CD4-positive, alpha-beta T cell treated with Interferon gamma for 1 hour (primary cell): ENCODE results near the gene PAX8.
"Not testable (repeated sequence)": the region's sequence is repeated elsewhere in the genome, so short reads cannot be mapped to it uniquely, and the experiment has no call there.

ENCODE experiments used
- DNase-seq: peaks from one replicate; pipeline ENCODE4 v3.0.0-alpha.2; 2020

Gene PAX8

GRCh38 chr2:113288674-113289149 lies 10.0 kb upstream of the PAX8 start:
- not testable (repeated sequence) for DNase-seq

- DNase-seq: not testable (repeated sequence)
Observed at GRCh38 chr2:113288117-113288673, 9.5 kb upstream of the PAX8 start.

GRCh38 chr2:113285816-113286215 lies 7.1 kb upstream of the PAX8 start:
- no peak for DNase-seq

- DNase-seq: not testable (repeated sequence)
Observed at GRCh38 chr2:113284999-113285398, 6.3 kb upstream of the PAX8 start.

GRCh38 chr2:113284476-113284875 lies 5.8 kb upstream of the PAX8 start:
- DNase-seq: no peak

GRCh38 chr2:113283704-113284284 lies 5.1 kb upstream of the PAX8 start:
- no peak for DNase-seq

GRCh38 chr2:113282747-113283533 lies 4.2 kb upstream of the PAX8 start:
- peak; percentile 42 for DNase-seq

- DNase-seq: no peak
Observed at GRCh38 chr2:113281910-113282746, 3.4 kb upstream of the PAX8 start.

- no peak for DNase-seq
Observed at GRCh38 chr2:113278073-113278741, 514 bp downstream of the PAX8 start.

GRCh38 chr2:113277474-113278072 lies 1.1 kb downstream of the PAX8 start:
- DNase-seq: no peak

GRCh38 chr2:113276761-113277425 lies 1.8 kb downstream of the PAX8 start:
- DNase-seq: no peak

- DNase-seq: no peak
Observed at GRCh38 chr2:113276216-113276760, 2.4 kb downstream of the PAX8 start.

GRCh38 chr2:113275556-113276215 lies 3.0 kb downstream of the PAX8 start:
- no peak for DNase-seq

- no peak for DNase-seq
Observed at GRCh38 chr2:113274432-113274831, 4.3 kb downstream of the PAX8 start.

- no peak for DNase-seq
Observed at GRCh38 chr2:113273981-113274380, 4.7 kb downstream of the PAX8 start.

GRCh38 chr2:113273027-113273551 lies 5.6 kb downstream of the PAX8 start:
- DNase-seq: no peak

GRCh38 chr2:113272477-113272876 lies 6.2 kb downstream of the PAX8 start:
- DNase-seq: no peak

GRCh38 chr2:113268621-113269360 lies 9.9 kb downstream of the PAX8 start:
- DNase-seq: no peak

GRCh38 chr2:113266431-113266830 lies 12.3 kb downstream of the PAX8 start:
- no peak for DNase-seq
